ENCODE data around the gene CCDC40. TPM values are rescaled to one million over a fixed set of nuclear protein-coding genes. Genes with fewer than 3 reads are reported as not detected.

The CCDC40 gene
- total and polyA plus RNA-seq, 2 experiments from 2014 or later, result 2.4 to 3.0 TPM

GRCh38 chr17:80107231-80108021, 71.0 kb downstream of the CCDC40 start:
- Histone ChIP-seq H3K36me3 (ENCODE audit: low read depth) (no peaks in the 10 kb centered on the region), H3K9me3 (ENCODE audit: low read depth) (no peaks in the 10 kb centered on the region), H3K4me2 (ENCODE audit: unreplicated experiment) (no peak overlapping the region), H3K4me1 (ENCODE audit: insufficient read depth) (no peaks in the 10 kb centered on the region), H3K79me2 (ENCODE audit: insufficient read depth) (no peaks in the 10 kb centered on the region), H4K20me1 (ENCODE audit: insufficient read depth) (no peaks in the 10 kb centered on the region), H3K9ac (no peak overlapping the region), H3K27ac (no peak overlapping the region), H2AFZ (no peak overlapping the region), H3F3A (ENCODE audit: insufficient read depth) (no peaks in the 10 kb centered on the region), H3K4me3 (no peak overlapping the region), H3K9me2 (ENCODE audit: insufficient read depth) (no peaks in the 10 kb centered on the region), H3K27me3 (replicated peaks; ENCODE audit: insufficient read depth) (no peaks in the 10 kb centered on the region)
- DNase-seq, result no peak
- 88 to 94% methylated on average over 46 of the region's 46 CpGs for WGBS, 2 experiments (ENCODE audit: low coverage in 1 of 2, low lambda C conversion rate in 2 of 2, missing lambda C conversion rate in 2 of 2)
- in situ Hi-C loops (cut with MboI), result no loop called here
- no peak for TF ChIP-seq EZH2phosphoT487 (IDR thresholded peaks at IDR 0.05; ENCODE audit: insufficient read depth, low read depth)
- no peak for TF ChIP-seq EZH2 (IDR thresholded peaks at IDR 0.05; ENCODE audit: insufficient read depth, poor library complexity, severe bottlenecking)

GRCh38 chr17:80108036-80108971, 71.9 kb downstream of the CCDC40 start:
- H3K4me3 ChIP-seq, result no peak overlapping the region
- no peak overlapping the region for H3K9ac ChIP-seq
- no peak overlapping the region for H3K4me2 ChIP-seq (ENCODE audit: unreplicated experiment)
- no peaks in the 10 kb centered on the region for H3K79me2 ChIP-seq (ENCODE audit: insufficient read depth)
- no peaks in the 10 kb centered on the region for H3K9me2 ChIP-seq (ENCODE audit: insufficient read depth)
- no peaks in the 10 kb centered on the region for H3K9me3 ChIP-seq (ENCODE audit: low read depth)
- no peak overlapping the region for H2AFZ ChIP-seq
- H3K36me3 ChIP-seq (ENCODE audit: low read depth), result no peaks in the 10 kb centered on the region
- in situ Hi-C loops (cut with MboI), result no loop called here
- 93 to 94% methylated on average over 34 to 40 of the region's 40 CpGs for WGBS, 2 experiments (ENCODE audit: low coverage in 1 of 2, low lambda C conversion rate in 2 of 2, missing lambda C conversion rate in 2 of 2)
- TF ChIP-seq EZH2 (IDR thresholded peaks at IDR 0.05; ENCODE audit: insufficient read depth, poor library complexity, severe bottlenecking) (no peak), EZH2phosphoT487 (IDR thresholded peaks at IDR 0.05; ENCODE audit: insufficient read depth, low read depth) (no peak)
- DNase-seq, result no peak
- no peaks in the 10 kb centered on the region for H3K27me3 ChIP-seq (replicated peaks; ENCODE audit: insufficient read depth)
- H3K27ac ChIP-seq, result no peak overlapping the region
- no peaks in the 10 kb centered on the region for H3K4me1 ChIP-seq (ENCODE audit: insufficient read depth)
- H3F3A ChIP-seq (ENCODE audit: insufficient read depth), result no peaks in the 10 kb centered on the region
- H4K20me1 ChIP-seq (ENCODE audit: insufficient read depth), result no peaks in the 10 kb centered on the region

- H3F3A ChIP-seq (ENCODE audit: insufficient read depth), result no peaks in the 10 kb centered on the region
- no peaks in the 10 kb centered on the region for H3K9me2 ChIP-seq (ENCODE audit: insufficient read depth)
- H4K20me1 ChIP-seq (ENCODE audit: insufficient read depth), result no peaks in the 10 kb centered on the region
- no peaks in the 10 kb centered on the region for H3K9me3 ChIP-seq (ENCODE audit: low read depth)
- H3K4me3 ChIP-seq, result no peak overlapping the region
- TF ChIP-seq EZH2 (IDR thresholded peaks at IDR 0.05; ENCODE audit: insufficient read depth, poor library complexity, severe bottlenecking) (no peak), EZH2phosphoT487 (IDR thresholded peaks at IDR 0.05; ENCODE audit: insufficient read depth, low read depth) (no peak)
- H3K4me2 ChIP-seq (ENCODE audit: unreplicated experiment), result no peak overlapping the region
- no peak overlapping the region for H3K27ac ChIP-seq
- H3K79me2 ChIP-seq (ENCODE audit: insufficient read depth), result no peaks in the 10 kb centered on the region
- H3K4me1 ChIP-seq (ENCODE audit: insufficient read depth), result no peaks in the 10 kb centered on the region
- in situ Hi-C loops (cut with MboI), result no loop called here
- no peaks in the 10 kb centered on the region for H3K36me3 ChIP-seq (ENCODE audit: low read depth)
- WGBS, 2 experiments (ENCODE audit: low coverage in 1 of 2, low lambda C conversion rate in 2 of 2, missing lambda C conversion rate in 2 of 2), result 92 to 93% methylated on average over 12 to 13 of the region's 13 CpGs
- no peak overlapping the region for H2AFZ ChIP-seq
- H3K9ac ChIP-seq, result no peak overlapping the region
- H3K27me3 ChIP-seq (replicated peaks; ENCODE audit: insufficient read depth), result no peaks in the 10 kb centered on the region
- DNase-seq, result no peak
Measured at GRCh38 chr17:80109066-80109660, 72.7 kb downstream of the CCDC40 start.

- no peaks in the 10 kb centered on the region for H3K9me2 ChIP-seq (ENCODE audit: insufficient read depth)
- H3F3A ChIP-seq (ENCODE audit: insufficient read depth), result no peaks in the 10 kb centered on the region
- in situ Hi-C loops (cut with MboI), result no loop called here
- H2AFZ ChIP-seq, result no peak overlapping the region
- no peaks in the 10 kb centered on the region for H4K20me1 ChIP-seq (ENCODE audit: insufficient read depth)
- H3K79me2 ChIP-seq (ENCODE audit: insufficient read depth), result no peaks in the 10 kb centered on the region
- TF ChIP-seq EZH2 (IDR thresholded peaks at IDR 0.05; ENCODE audit: insufficient read depth, poor library complexity, severe bottlenecking) (no peak), EZH2phosphoT487 (IDR thresholded peaks at IDR 0.05; ENCODE audit: insufficient read depth, low read depth) (no peak)
- H3K27ac ChIP-seq, result no peak overlapping the region
- DNase-seq, result no peak
- H3K27me3 ChIP-seq (replicated peaks; ENCODE audit: insufficient read depth), result no peaks in the 10 kb centered on the region
- no peaks in the 10 kb centered on the region for H3K9me3 ChIP-seq (ENCODE audit: low read depth)
- H3K4me2 ChIP-seq (ENCODE audit: unreplicated experiment), result no peak overlapping the region
- WGBS, 2 experiments (ENCODE audit: low coverage in 1 of 2, low lambda C conversion rate in 2 of 2, missing lambda C conversion rate in 2 of 2), result 89 to 92% methylated on average over 26 to 30 of the region's 30 CpGs
- no peaks in the 10 kb centered on the region for H3K36me3 ChIP-seq (ENCODE audit: low read depth)
- no peak overlapping the region for H3K4me3 ChIP-seq
- no peaks in the 10 kb centered on the region for H3K4me1 ChIP-seq (ENCODE audit: insufficient read depth)
- no peak overlapping the region for H3K9ac ChIP-seq
Measured at GRCh38 chr17:80109713-80110446, 73.4 kb downstream of the CCDC40 start.

All from GM23248 (cell line).